PC-3 (cell line): ENCODE data around the gene SCN2B. TPM values are rescaled to one million over a fixed set of nuclear protein-coding genes. Genes with fewer than 3 reads are reported as not detected.

Experiments used
- ATAC-seq: fragments of 200-7000 bp; cut with Tn5 transposase; 2 replicates; pipeline ENCODE4 v1.9.1; 2020; ENCODE audit warnings: mild to moderate bottlenecking, moderate library complexity
- BruUV-seq: library from RNA; stranded (reverse); fragments of 400-500 nt; replicated peaks from 2 replicates; lab custom pipeline; 2021; lab: Mats Ljungman, UMichigan
- CTCF ChIA-PET: fragments of 300-600 bp; sonication (Branson Sonifier 250); formaldehyde crosslinking; loops from one replicate; lab custom pipeline; 2022; ENCODE audit warnings: antibody characterized with exemption; lab: Charles Lee
- POLR2A ChIA-PET: fragments of 300-600 bp; sonication (Branson Sonifier 250); formaldehyde crosslinking; loops from one replicate; lab custom pipeline; 2022; ENCODE audit warnings: antibody characterized with exemption; ENCODE audit not compliant: unreplicated experiment; lab: Charles Lee
- DNase-seq: peaks from one replicate; pipeline ENCODE4 v3.0.0-alpha.2; 2015
- H2AFZ ChIP-seq: fragments of 300-600 bp; sonication (generic); 2 replicates; pipeline ENCODE4 v1.6.0; 2016; ENCODE audit warnings: antibody characterized with exemption, low read length
- H3F3A ChIP-seq: fragments of 300-600 bp; sonication (generic); one replicate; pipeline ENCODE4 v1.6.0; 2017; ENCODE audit warnings: antibody characterized with exemption, low read length, control low read depth, mild to moderate bottlenecking; ENCODE audit not compliant: unreplicated experiment
- H3K27ac ChIP-seq: fragments of 300-600 bp; sonication (generic); 2 replicates; pipeline ENCODE4 v1.5.1; 2016; ENCODE audit warnings: mild to moderate bottlenecking, low read length
- H3K27me3 ChIP-seq: fragments of 300-600 bp; sonication (generic); 2 replicates; pipeline ENCODE4 v1.6.1; 2016; ENCODE audit warnings: low read length, mixed read lengths
- H3K36me3 ChIP-seq: fragments of 300-600 bp; sonication (generic); 2 replicates; pipeline ENCODE4 v1.6.1; 2016; ENCODE audit warnings: low read depth, mixed run types, low read length, mixed read lengths
- H3K4me1 ChIP-seq: fragments of 300-600 bp; sonication (generic); 2 replicates; pipeline ENCODE4 v1.5.1; 2016; ENCODE audit warnings: low read length; ENCODE audit not compliant: insufficient read depth
- H3K4me2 ChIP-seq: fragments of 300-600 bp; sonication (generic); 2 replicates; pipeline ENCODE4 v1.6.0; 2016; ENCODE audit warnings: low read length
- H3K4me3 ChIP-seq: fragments of 300-600 bp; sonication (generic); 2 replicates; pipeline ENCODE4 v1.5.1; 2016; ENCODE audit warnings: mild to moderate bottlenecking, low read length, mixed read lengths
- H3K79me2 ChIP-seq: fragments of 300-600 bp; sonication (generic); 2 replicates; pipeline ENCODE4 v1.6.1; 2017; ENCODE audit warnings: low read length, mixed read lengths
- H3K9ac ChIP-seq: fragments of 300-600 bp; sonication (generic); 2 replicates; pipeline ENCODE4 v1.6.0; 2016; ENCODE audit warnings: mild to moderate bottlenecking, low read length
- H3K9me2 ChIP-seq: fragments of 300-600 bp; sonication (generic); replicated peaks from 2 replicates; pipeline ENCODE4 v1.6.1; 2016; ENCODE audit warnings: mixed run types, low read length, mixed read lengths
- H3K9me3 ChIP-seq: fragments of 300-600 bp; sonication (generic); 2 replicates; pipeline ENCODE4 v1.6.1; 2016; ENCODE audit warnings: low read length, mixed read lengths
- H4K20me1 ChIP-seq: fragments of 300-600 bp; sonication (generic); 2 replicates; pipeline ENCODE4 v1.6.1; 2016; ENCODE audit warnings: low read length, mixed read lengths
- CTCF ChIP-seq: fragments of 300-600 bp; sonication (generic); conservative IDR thresholded peaks from 2 replicates; pipeline ENCODE4 v1.5.1; 2017; ENCODE audit warnings: antibody characterized with exemption, low read depth, mild to moderate bottlenecking, low read length
- EZH2 ChIP-seq: fragments of 300-600 bp; sonication (generic); IDR thresholded peaks from one replicate; pipeline ENCODE4 v1.6.1; 2017; ENCODE audit warnings: antibody characterized with exemption, mild to moderate bottlenecking, low read length; ENCODE audit not compliant: unreplicated experiment
- EZH2phosphoT487 ChIP-seq: fragments of 300-600 bp; sonication (generic); IDR thresholded peaks from 2 replicates; pipeline ENCODE4 v1.6.1; 2018; ENCODE audit warnings: mild to moderate bottlenecking, antibody characterized with exemption, low read length, borderline replicate concordance
- intact Hi-C: fragments of 100-400 bp; cut with micrococcal nuclease; formaldehyde crosslinking; loops from 2 replicates; pipeline ENCODE4 v1.9.0; 2023
- total RNA-seq: library from RNA; depleted of rRNA; stranded (reverse); fragments of >200 nt; gene quantifications from 2 replicates; pipeline ENCODE4 v1.2.3, GENCODE V29; 2014

SCN2B gene
- total RNA-seq, 1 experiment from 2014 or later, result not detected

- H3K27me3 ChIP-seq, result peaks cover 65% of the 10 kb centered on the region; the same call in 1 of the 2 replicates
- no peaks in the 10 kb centered on the region for H3K79me2 ChIP-seq
- no peak overlapping the region for H3K27ac ChIP-seq
- no peak for TF ChIP-seq CTCF
- TF ChIP-seq EZH2phosphoT487, result no peak
- TF ChIP-seq EZH2, result no peak
- POLR2A ChIA-PET, result no interaction called here
- ATAC-seq (no peak), DNase-seq (no peak)
- CTCF ChIA-PET, result no interaction called here
- H3K4me1 ChIP-seq, result no peaks in the 10 kb centered on the region
- intact Hi-C loops, result no loop called here
- H3K4me3 ChIP-seq, result no peak overlapping the region
- H3K9me2 ChIP-seq, result no peaks in the 10 kb centered on the region
- no peak overlapping the region for H2AFZ ChIP-seq
- H3K4me2 ChIP-seq, result no peak overlapping the region
- no peak overlapping the region for H3K9ac ChIP-seq
- no peaks in the 10 kb centered on the region for H3K36me3 ChIP-seq
- H4K20me1 ChIP-seq, result no peaks in the 10 kb centered on the region
- H3F3A ChIP-seq, result no peaks in the 10 kb centered on the region
- no TSS peak for BruUV-seq
- no peaks in the 10 kb centered on the region for H3K9me3 ChIP-seq
These were observed 61.4 kb downstream of the SCN2B start for GRCh38 chr11:118115048-118115447.

GRCh38 chr11:118114266-118114665 is 62.2 kb downstream of the SCN2B start:
- CTCF ChIA-PET, result no interaction called here

More at GRCh38 chr11:118114266-118114665, 62.2 kb downstream of the SCN2B start:
- H3K9me3 ChIP-seq, result no peaks in the 10 kb centered on the region
- H3K27me3 ChIP-seq, result peaks cover 66% of the 10 kb centered on the region; the same call in 1 of the 2 replicates
- H3K36me3 ChIP-seq, result no peaks in the 10 kb centered on the region
- intact Hi-C loops, result no loop called here
- POLR2A ChIA-PET, result no interaction called here
- H3K4me3 ChIP-seq, result no peak overlapping the region
- DNase-seq (no peak), ATAC-seq (no peak)
- H3K4me2 ChIP-seq, result no peak overlapping the region
- no peak overlapping the region for H2AFZ ChIP-seq
- no peaks in the 10 kb centered on the region for H3F3A ChIP-seq
- H3K9me2 ChIP-seq, result no peaks in the 10 kb centered on the region
- H4K20me1 ChIP-seq, result no peaks in the 10 kb centered on the region
- no peak for TF ChIP-seq EZH2
- TF ChIP-seq CTCF, result no peak
- TF ChIP-seq EZH2phosphoT487, result no peak
- H3K27ac ChIP-seq, result no peak overlapping the region
- H3K79me2 ChIP-seq, result no peaks in the 10 kb centered on the region
- no peaks in the 10 kb centered on the region for H3K4me1 ChIP-seq
- BruUV-seq, result no TSS peak
- H3K9ac ChIP-seq, result no peak overlapping the region
